CD14-positive monocyte (primary cell): ENCODE results near the gene PODN. TPM values are rescaled to one million over a fixed set of nuclear protein-coding genes. Genes with fewer than 3 reads are reported as not detected.

Experiments used
- DNase-seq, 3 donors: peaks; one replicate each; pipeline ENCODE4 v3.0.0-alpha.2; 2011 to 2022
- H2AFZ ChIP-seq: 2 replicates; pipeline ENCODE4 v1.6.0; 2012; ENCODE audit warnings: mild to moderate bottlenecking, low read depth, low read length, inconsistent platforms; ENCODE audit not compliant: insufficient read depth, poor library complexity, severe bottlenecking
- H3K27ac ChIP-seq, 2 donors: 1 replicate in 1 of 2; 2 replicates in 1 of 2; pipeline ENCODE4 v1.5.1; 2012 to 2013; ENCODE audit warnings: low read length in 2 of 2, control low read depth in 1 of 2, inconsistent platforms in 1 of 2, low read depth in 1 of 2, mild to moderate bottlenecking in 1 of 2
- H3K27me3 ChIP-seq, 2 donors: one replicate each; pipeline versions ENCODE4 v1.6.0 to v1.6.1; 2011 to 2013; ENCODE audit warnings: low read length in 2 of 2; ENCODE audit not compliant: control insufficient read depth in 2 of 2, insufficient read depth in 2 of 2
- H3K36me3 ChIP-seq, 2 donors: replicated peaks in 1 of 2; 1 replicate in 1 of 2; 2 replicates in 1 of 2; pipeline versions ENCODE4 v1.5.1 to v1.6.1; 2012 to 2013; ENCODE audit warnings: low read length in 2 of 2, control low read depth in 1 of 2, inconsistent platforms in 1 of 2, mild to moderate bottlenecking in 1 of 2; ENCODE audit not compliant: insufficient read depth in 2 of 2, control insufficient read depth in 1 of 2
- H3K4me1 ChIP-seq, 2 donors: 1 replicate in 1 of 2; 2 replicates in 1 of 2; pipeline versions ENCODE4 v1.5.1 to v1.6.1; 2012 to 2013; ENCODE audit warnings: low read length in 2 of 2, control low read depth in 1 of 2, inconsistent platforms in 1 of 2, mild to moderate bottlenecking in 1 of 2, moderate library complexity in 1 of 2; ENCODE audit not compliant: insufficient read depth in 2 of 2, control insufficient read depth in 1 of 2
- H3K4me2 ChIP-seq: replicated peaks from 2 replicates; pipeline ENCODE3; 2012; ENCODE audit warnings: low read length, moderate library complexity, mild to moderate bottlenecking; ENCODE audit not compliant: poor library complexity, severe bottlenecking; ENCODE audit errors: extremely low read depth
- H3K4me3 ChIP-seq, 3 experiments: fragments of 200-600 bp in 1 of 3; sonication (generic) in 1 of 3; replicated peaks in 1 of 3; 1 replicate in 2 of 3; 2 replicates in 1 of 3; pipeline ENCODE4 v1.5.1; 2011 to 2013; ENCODE audit warnings: low read length in 3 of 3, mild to moderate bottlenecking in 3 of 3, control low read depth in 2 of 3, low read depth in 2 of 3, inconsistent platforms in 1 of 3, moderate library complexity in 1 of 3
- H3K79me2 ChIP-seq: 2 replicates; pipeline ENCODE4 v1.6.0; 2012; ENCODE audit warnings: mild to moderate bottlenecking, control low read depth, inconsistent platforms, low read length, moderate library complexity; ENCODE audit not compliant: insufficient read depth
- H3K9ac ChIP-seq: 2 replicates; pipeline ENCODE4 v1.6.0; 2017; ENCODE audit warnings: low read length, mild to moderate bottlenecking; ENCODE audit not compliant: insufficient read depth, poor library complexity, severe bottlenecking
- H3K9me3 ChIP-seq, 2 donors: replicated peaks in 1 of 2; 1 replicate in 1 of 2; 2 replicates in 1 of 2; pipeline versions ENCODE4 v1.5.1 to v1.6.1; 2012 to 2013; ENCODE audit warnings: low read length in 2 of 2, control low read depth in 1 of 2; ENCODE audit not compliant: control insufficient read depth in 1 of 2, insufficient read depth in 1 of 2
- H4K20me1 ChIP-seq: 2 replicates; pipeline ENCODE4 v1.6.0; 2012; ENCODE audit warnings: mild to moderate bottlenecking, low read length, control low read depth, moderate library complexity; ENCODE audit not compliant: insufficient read depth
- H3K27ac Mint-ChIP-seq, 7 donors: one replicate each; pipeline ENCODE4 v1.8.0; 2020; ENCODE audit warnings: mild to moderate bottlenecking in 7 of 7, mixed read lengths in 7 of 7, moderate library complexity in 6 of 7, inconsistent platforms in 2 of 7
- H3K27me3 Mint-ChIP-seq, 3 donors: one replicate each; pipeline ENCODE4 v1.8.0; 2021 to 2022; ENCODE audit warnings: low read depth in 3 of 3, mild to moderate bottlenecking in 3 of 3, mixed read lengths in 3 of 3, moderate library complexity in 3 of 3, inconsistent platforms in 1 of 3
- H3K36me3 Mint-ChIP-seq, 2 donors: one replicate each; pipeline ENCODE4 v1.8.0; 2020; ENCODE audit warnings: mixed read lengths in 2 of 2, inconsistent platforms in 1 of 2, mild to moderate bottlenecking in 1 of 2
- H3K4me1 Mint-ChIP-seq: one replicate; pipeline ENCODE4 v1.8.0; 2020; ENCODE audit warnings: mild to moderate bottlenecking, mixed read lengths
- H3K4me3 Mint-ChIP-seq, 2 donors: one replicate each; pipeline ENCODE4 v1.8.0; 2020; ENCODE audit warnings: mild to moderate bottlenecking in 2 of 2, mixed read lengths in 2 of 2, moderate library complexity in 1 of 2
- H3K9me3 Mint-ChIP-seq, 7 donors: one replicate each; pipeline ENCODE4 v1.8.0; 2020 to 2022; ENCODE audit warnings: mixed read lengths in 7 of 7, mild to moderate bottlenecking in 6 of 7, moderate library complexity in 6 of 7, inconsistent platforms in 2 of 7
- CTCF ChIP-seq: fragments of 200-600 bp; IDR thresholded peaks from one replicate; pipeline ENCODE4 v1.8.0; 2022; ENCODE audit warnings: antibody characterized with exemption, mild to moderate bottlenecking
- WGBS: methylation state at CpG from one replicate; pipeline ENCODE4 v1.1.5; 2013; ENCODE audit warnings: missing lambda C conversion rate; ENCODE audit not compliant: insufficient coverage; 5-methylcytosine and 5-hydroxymethylcytosine counted together
- intact Hi-C, 2 donors: fragments of 100-400 bp; cut with micrococcal nuclease; formaldehyde crosslinking; loops; one replicate each; pipeline versions ENCODE4 v1.15.0 to v1.15.1; 2023
- polyA plus RNA-seq, 3 donors: library from polyadenylated mRNA; depleted of rRNA in 1 of 3; unstranded in 2 of 3; stranded (reverse) in 1 of 3; fragments of 300-500 nt in 2 of 3; fragments of >200 nt in 1 of 3; fragmentation: Illumina TruSeq in 2 of 3; gene quantifications; 1 replicate in 2 of 3; 2 replicates in 1 of 3; pipeline ENCODE4 v1.2.3, GENCODE V29; 2012 to 2021

The PODN gene
- polyA plus RNA-seq, 3 donors: not detected

- no peaks in the 10 kb centered on the region for H3K27me3 ChIP-seq
- Mint-ChIP-seq H3K9me3 (peaks cover 0 to 2% (median 0%) of the 10 kb centered on the region in 7 donors), H3K4me3 (no peak overlapping the region), H3K36me3 (no peaks in the 10 kb centered on the region), H3K27ac (no peak overlapping the region), H3K27me3 (peaks cover 3 to 7% (median 6%) of the 10 kb centered on the region in 3 donors), H3K4me1 (no peaks in the 10 kb centered on the region)
- no peaks in the 10 kb centered on the region for H4K20me1 ChIP-seq
- H3K79me2 ChIP-seq: no peaks in the 10 kb centered on the region
- H3K4me1 ChIP-seq: no peaks in the 10 kb centered on the region
- no peak overlapping the region for H3K27ac ChIP-seq
- H3K9me3 ChIP-seq: no peaks in the 10 kb centered on the region
- DNase-seq: no peak
- no peak overlapping the region for H2AFZ ChIP-seq
- no peak overlapping the region for H3K4me3 ChIP-seq
- no peak overlapping the region for H3K4me2 ChIP-seq
- no peak overlapping the region for H3K9ac ChIP-seq
- TF ChIP-seq CTCF: no peak
- no peaks in the 10 kb centered on the region for H3K36me3 ChIP-seq
- intact Hi-C loops: no loop called here
- no CpG with 5 or more reads among the region's 1 CpG for WGBS
These were observed 64.5 kb downstream of the PODN start for GRCh38 chr1:53126495-53126894.

- Histone ChIP-seq H3K4me3 (no peak overlapping the region), H3K4me1 (no peaks in the 10 kb centered on the region), H2AFZ (no peak overlapping the region), H3K27me3 (no peaks in the 10 kb centered on the region), H3K27ac (no peak overlapping the region), H3K4me2 (no peak overlapping the region), H3K36me3 (no peaks in the 10 kb centered on the region), H4K20me1 (no peaks in the 10 kb centered on the region), H3K9ac (no peak overlapping the region), H3K9me3 (no peaks in the 10 kb centered on the region), H3K79me2 (no peaks in the 10 kb centered on the region)
- intact Hi-C loops: no loop called here
- Mint-ChIP-seq H3K9me3 (peaks cover 0 to 2% (median 0%) of the 10 kb centered on the region in 7 donors), H3K27me3 (peaks cover 3 to 6% (median 3%) of the 10 kb centered on the region in 3 donors), H3K4me1 (peaks cover 5% of the 10 kb centered on the region), H3K4me3 (no peak overlapping the region), H3K36me3 (no peaks in the 10 kb centered on the region), H3K27ac (no peak overlapping the region)
- no peak for DNase-seq
- no peak for TF ChIP-seq CTCF
- 96% methylated on average over 5 of the region's 5 CpGs for WGBS
These were observed 65.5 kb downstream of the PODN start for GRCh38 chr1:53127546-53127945.
